GM21390 (cell line): ENCODE measurements around the gene EFCAB6.

Experiments used
- ATAC-seq: cut with Tn5 transposase; IDR thresholded peaks from one replicate; pipeline ENCODE4 v1.9.1; 2021; ENCODE audit not compliant: unreplicated experiment

The EFCAB6 gene

GRCh38 chr22:43642319-43643206, 169.5 kb downstream of the EFCAB6 start:
- no peak for ATAC-seq

DNA sequence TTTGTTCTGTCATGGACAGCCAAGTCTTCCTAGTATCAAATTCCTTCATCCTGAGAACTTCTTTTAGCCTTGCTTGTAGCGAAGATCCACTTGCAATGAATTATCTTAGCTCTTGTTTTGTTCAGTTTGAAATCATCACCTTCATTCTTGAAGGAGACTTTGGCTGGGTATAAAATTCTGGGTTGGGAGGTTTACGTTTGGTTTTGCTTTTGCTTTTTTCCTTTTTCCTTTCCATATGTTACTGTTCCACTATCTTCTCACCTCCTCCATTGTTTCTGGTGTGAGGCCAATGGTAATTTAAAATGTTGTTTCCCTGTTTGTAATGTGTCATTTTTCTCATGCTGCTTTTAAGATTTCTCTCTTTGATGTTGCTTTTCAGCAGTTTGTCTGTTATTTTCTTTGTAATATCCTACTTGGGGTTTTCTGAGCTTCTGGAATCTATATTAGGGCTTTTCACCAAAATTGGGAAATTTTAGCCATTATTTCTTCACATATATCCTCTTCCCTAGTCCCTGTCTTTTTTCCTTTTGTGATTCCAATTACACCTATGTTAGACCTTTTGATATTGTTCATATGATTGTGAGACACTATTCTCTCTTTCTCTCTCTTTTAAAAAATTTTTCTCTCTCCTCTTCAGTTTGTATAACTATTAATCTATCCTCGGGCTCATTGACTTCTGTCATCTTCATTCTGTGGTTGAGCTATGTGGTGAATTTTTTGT, 172.7 kb downstream of the EFCAB6 start:
- no peak for ATAC-seq

DNA sequence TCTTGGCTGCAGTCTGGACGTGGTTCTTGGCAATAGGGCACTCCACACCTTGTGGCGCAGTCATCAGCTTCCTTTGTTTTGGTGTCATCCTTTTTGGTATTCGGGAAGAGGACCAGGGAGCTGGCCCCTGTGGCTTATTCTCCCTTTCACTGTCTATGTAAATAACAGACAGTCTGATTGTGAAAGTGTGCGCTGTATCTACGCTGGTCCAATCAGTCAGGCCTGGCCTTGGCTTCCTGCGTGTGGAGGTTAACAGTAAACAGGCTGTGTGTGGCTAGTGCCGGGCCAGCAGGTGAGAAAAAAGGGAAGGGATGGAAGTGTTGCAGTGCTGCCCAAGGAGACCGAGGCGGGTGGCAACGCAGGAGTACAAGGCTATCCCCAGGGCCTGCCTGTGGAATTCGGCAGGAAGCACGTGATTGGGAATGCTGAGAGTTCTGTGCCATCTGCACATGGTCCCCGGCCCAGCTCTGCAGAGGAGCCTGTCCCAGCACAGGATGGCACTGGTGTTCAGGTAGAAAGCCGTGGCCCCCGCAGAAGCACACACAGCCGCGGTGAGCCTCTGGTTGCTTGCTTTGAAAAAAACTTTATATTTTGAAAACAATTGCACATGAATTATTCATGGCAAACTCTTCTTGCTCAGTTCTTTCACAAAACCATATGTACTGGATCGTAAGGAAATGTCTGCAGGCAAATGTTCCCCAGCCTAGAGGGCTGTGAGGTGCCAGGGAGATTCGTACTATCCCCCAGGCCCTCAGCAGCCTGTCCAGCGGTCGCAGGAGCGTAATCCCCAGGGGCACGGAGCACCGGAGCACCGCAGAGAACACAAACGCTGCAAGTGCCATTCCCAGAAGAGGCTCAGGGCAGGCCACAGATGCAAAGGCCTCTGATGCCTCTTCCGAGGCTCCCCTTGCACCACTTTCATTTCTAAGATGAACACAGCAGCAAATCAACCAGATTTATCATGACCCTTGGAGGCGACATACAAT, 174.5 kb downstream of the EFCAB6 start:
- no peak for ATAC-seq

DNA sequence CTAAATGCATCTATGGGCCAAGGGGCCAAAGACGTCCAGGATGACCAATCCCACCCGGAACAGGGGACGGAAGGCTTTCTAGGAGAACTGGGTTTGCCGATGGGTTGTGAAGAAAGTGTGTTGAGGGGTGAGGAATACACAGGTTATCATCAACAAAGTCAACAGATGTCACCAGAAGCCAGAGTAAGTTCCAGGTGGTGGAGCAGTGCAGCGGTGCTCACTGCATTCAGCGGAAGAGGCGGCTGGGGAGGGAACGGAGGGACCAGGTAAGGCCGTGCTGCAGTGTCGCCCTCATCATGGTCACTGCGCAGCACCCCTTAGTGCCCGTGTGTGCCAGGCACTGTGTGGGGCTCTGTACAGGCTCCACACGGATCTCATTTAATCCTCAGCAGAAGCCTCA, 176.0 kb downstream of the EFCAB6 start:
- no peak for ATAC-seq

- no peak for ATAC-seq
Measured at GRCh38 chr22:43635101-43635500, 177.0 kb downstream of the EFCAB6 start.

DNA sequence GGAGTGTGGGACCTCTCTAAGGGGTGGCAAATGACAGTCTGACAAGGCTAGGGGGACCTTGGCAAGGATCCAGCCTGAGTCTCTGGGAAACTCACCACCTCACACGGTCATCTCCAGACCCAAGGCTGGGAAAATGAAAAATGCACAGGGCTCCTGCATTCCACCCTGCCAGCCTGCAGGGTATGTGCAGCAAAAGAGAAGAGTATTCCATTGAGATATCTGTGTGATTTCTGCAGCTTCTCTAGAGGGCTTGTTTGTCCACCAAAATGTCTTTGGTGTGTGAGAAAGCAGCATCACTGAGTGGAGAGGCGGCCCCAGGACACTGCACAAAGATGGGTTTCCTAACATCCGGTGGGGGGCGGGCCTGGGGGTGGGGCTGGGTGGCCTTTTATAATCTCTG, 177.8 kb downstream of the EFCAB6 start:
- no peak for ATAC-seq

DNA sequence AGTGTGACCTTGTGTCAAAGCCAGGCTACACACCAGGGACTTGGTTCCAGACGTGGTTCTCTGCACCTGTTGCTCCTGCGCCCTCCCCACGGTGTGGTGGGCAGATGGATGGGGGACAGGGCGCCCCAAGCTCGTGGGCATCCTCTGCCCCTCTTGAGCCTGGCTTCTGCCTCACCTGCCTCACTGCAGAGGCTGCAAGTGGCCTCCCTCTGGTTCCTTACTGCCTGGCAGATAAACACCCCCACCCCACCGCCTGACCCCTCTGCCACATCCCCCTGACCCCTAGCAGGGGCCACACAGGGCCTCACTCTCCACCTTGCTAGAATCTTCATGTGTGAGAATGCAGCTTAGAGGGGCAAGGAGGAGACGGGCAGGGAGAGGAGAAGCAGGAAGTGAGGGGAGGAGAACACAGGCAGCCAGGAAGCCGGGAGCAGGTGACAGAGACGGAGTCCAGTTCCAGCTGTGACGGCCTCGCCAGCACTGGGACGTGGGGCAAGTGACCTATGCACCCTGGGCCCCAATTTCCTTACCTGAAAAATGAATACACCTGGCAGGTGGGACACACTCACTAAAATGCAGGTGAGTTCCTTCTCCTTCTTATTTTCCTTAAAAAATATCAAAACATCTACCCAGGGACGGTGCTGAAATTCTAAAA, 178.3 kb downstream of the EFCAB6 start:
- no peak for ATAC-seq

DNA sequence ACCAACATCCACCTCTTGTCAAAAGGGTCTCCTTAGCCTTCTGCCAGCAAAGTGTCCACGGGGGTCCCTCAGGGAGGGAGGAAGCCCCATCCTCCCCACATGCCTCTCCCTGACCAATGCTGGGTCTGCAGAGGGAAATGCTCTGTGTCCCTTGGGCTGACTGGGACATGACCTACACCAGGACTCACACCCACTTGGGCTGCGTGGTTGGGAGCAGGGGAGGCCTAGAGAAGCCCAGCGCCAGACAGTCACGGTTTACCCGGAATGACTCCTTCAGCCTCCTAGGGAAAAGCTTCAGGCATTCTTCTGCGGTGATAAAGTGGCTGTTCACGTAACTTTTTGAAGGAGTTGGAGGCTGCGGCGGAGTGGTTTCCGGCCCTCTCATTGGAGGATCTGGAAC, 180.3 kb downstream of the EFCAB6 start:
- no peak for ATAC-seq

DNA sequence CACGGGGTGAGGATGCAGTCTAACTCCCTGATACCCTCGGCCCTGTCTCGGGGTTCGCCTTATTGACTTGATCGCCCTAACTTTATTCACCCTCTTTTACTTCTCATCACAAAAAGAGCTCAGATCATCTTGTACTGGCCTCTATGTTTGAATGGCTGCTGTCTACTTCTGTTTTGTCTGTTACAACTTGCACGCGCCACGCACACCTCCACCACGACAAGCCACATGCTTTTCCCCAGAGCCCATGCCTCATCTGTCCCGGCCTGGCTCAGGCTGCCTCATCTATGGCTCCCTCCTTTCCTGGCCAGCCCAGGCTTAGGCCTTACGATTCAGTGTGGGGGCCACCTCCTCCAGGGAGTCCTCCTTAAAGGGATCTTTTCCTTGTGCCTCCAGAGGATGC, 180.9 kb downstream of the EFCAB6 start:
- no peak for ATAC-seq

DNA sequence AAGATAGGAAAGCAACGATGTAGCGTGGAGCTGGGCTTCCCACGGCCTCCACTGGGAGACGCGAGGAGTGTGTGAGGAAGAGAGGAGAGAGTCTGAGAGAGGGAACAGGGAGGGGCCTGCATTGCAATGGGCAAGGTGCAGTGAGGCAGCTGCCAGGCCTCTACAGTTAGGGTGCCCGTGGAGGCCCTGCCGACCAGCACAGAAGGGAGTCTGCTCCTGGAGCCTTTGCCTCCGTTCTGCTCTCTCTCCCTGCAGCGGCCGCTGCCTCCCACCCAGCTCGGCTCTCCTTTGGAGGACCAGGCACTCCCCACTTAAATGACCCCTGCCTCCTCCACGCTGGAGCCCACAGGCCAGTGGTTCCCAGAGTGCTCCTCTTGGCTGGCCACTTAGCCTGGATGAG, 181.7 kb downstream of the EFCAB6 start:
- no peak for ATAC-seq

DNA sequence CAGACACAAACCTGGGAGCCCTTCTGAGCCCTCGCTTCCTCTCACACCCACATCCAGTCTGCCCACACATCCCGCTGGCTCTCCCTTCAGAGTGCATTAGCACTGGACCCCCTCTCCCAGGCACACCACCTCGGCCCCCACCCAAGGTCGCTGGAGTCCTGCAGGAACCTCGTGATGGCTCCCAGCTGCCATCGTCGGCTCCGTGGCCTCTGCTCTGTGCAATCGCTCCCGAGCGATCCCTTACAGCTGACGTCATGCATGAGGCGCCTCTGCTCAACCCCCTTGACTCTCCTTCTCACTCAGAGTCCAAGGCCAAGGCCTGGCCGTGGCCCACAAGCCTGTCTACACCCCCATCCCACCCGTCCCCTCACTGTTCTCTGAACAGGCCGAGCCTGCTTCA, 183.9 kb downstream of the EFCAB6 start:
- ATAC-seq = no peak

DNA sequence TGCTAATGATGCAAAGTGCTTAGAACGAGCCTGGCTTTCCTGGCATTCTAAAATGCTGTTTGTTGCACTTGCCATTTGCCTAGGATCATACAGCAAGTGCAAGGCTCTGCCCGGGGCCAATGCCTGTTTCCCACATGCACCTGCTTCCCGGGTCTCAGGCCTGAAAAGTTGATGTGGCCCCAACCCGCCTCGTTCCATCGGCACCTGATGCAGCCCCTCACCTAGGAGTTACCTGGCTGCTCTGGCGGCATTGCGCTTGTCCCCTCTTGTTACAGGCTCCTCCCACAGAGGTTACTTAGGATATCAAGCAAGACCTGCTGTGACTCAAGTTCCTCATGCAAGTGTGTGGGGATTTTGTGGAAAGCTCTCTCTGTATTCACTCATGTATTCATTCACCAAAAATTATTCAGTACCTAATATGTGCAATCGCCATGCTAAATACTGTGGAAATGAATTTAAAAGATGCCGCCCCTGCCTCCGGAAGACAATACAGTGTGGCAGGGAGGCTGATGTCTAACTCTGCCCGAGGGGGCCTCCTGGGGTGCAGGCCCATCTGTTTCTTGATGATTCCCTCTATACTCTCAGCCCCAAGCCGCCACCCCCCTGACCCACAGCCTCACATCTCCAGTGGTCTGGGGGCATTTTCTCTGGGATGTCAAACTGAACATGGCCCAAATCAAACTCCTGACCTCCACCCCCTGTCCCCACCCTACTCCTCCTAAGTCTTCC, 184.5 kb downstream of the EFCAB6 start:
- no peak for ATAC-seq

GRCh38 chr22:43625242-43625641, 186.9 kb downstream of the EFCAB6 start:
- no peak for ATAC-seq

DNA sequence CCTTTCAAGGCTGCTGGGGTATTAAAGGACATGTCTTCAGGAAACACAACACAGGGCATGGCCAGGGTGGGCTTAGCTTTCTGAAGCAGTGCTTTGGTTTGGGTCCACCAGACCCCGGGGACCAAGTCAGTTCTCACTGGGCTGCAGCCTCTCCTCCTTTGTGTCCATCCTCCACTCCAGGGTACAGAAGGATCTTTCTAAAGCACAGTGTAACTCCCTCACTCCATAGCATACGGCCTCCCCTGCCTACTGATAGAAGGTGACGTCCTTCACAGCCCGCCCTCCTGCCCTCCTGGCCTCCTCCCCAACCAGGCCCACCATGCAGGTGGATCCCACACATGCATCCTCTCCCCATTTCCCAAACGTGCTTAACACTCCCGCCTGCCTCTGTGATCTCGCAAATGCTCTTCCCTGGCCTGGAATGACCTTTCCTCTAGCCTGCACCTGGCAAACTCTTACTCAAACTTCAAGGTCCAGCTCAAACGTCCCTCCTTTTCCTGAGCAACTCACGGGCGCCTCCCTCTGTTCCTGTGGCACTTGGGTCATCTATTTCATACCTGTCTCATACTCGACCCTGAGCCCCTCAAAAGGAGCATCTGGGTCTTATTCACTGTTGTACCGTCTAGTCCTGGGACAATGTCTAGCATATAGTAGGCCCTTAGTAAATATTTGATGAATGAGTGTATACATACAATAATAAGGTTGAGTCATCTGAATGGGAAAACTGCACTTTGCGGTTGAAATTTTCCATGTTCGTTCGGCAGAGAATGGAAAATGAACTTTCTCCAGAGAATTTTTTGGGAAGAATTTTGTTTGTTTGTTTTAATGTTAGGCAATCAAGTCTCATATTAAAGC, 187.7 kb downstream of the EFCAB6 start:
- no peak for ATAC-seq

DNA sequence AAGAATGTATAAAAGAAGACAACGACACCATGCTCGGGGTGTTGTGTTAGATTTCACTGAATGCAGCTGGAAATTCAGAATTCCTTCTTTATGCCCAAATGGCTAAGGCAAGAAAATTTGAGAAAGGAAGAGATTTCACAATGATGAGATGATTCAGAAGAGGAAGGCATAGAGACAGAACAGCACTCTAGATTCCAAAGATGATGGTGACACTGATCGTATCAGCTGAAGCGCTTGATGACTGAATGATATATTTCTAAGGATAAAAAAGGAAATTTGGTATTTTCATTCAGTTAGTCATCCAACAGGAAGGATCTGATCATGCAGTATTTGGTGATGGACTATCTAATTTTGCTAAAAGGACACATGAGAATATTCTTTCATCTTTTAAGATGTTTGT, 189.2 kb downstream of the EFCAB6 start:
- ATAC-seq = no peak

DNA sequence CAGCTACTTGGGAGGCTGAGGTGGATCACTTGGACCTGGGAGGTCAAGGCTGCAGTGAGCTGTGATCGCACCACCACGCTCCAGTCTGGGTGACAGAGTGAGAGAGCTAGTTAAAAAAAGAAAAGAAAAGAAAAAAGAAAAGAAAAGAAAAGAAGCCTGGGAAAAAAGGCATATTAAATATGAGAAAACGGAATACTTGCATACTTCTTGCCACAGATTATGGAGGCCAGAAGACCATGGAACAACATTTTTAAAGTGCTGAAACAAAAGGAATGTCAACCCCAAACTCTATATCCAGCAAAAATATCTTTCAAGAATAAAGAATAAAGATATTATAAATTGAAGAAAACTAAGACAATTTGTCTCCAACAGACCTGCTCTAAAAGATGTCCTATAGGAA, 191.9 kb downstream of the EFCAB6 start:
- ATAC-seq = no peak

- no peak for ATAC-seq
Measured at GRCh38 chr22:43618517-43618916, 193.6 kb downstream of the EFCAB6 start.

GRCh38 chr22:43616645-43617044, 195.5 kb downstream of the EFCAB6 start:
- no peak for ATAC-seq

GRCh38 chr22:43600265-43600664, 211.8 kb downstream of the EFCAB6 start:
- no peak for ATAC-seq
